Kidney (tissue), 14 donors: ENCODE data around the gene SMR3A. TPM values are rescaled to one million over a fixed set of nuclear protein-coding genes. Genes with fewer than 3 reads are reported as not detected.

Experiments used
- DNase-seq, 5 donors: peaks; one replicate each; pipeline ENCODE4 v3.0.0-alpha.2; 2013 to 2020
- FAIRE-seq: peaks from 2 replicates; lab custom pipeline; 2012; peaks lifted over from hg19 to GRCh38; lab: Jason Lieb, UNC
- H3K27ac ChIP-seq, 2 donors: one replicate each; pipeline ENCODE4 v1.7.0; 2013; ENCODE audit warnings: low read depth in 2 of 2, low read length in 2 of 2, inconsistent platforms in 1 of 2
- H3K27me3 ChIP-seq: one replicate; pipeline ENCODE4 v1.7.1; 2013; ENCODE audit warnings: low read length, inconsistent platforms; ENCODE audit not compliant: control insufficient read depth, insufficient read depth
- H3K36me3 ChIP-seq, 3 donors: one replicate each; pipeline versions ENCODE4 v1.7.0 to v1.7.1; 2013; ENCODE audit warnings: low read length in 3 of 3, control low read depth in 1 of 3, inconsistent platforms in 1 of 3; ENCODE audit not compliant: insufficient read depth in 3 of 3, control insufficient read depth in 2 of 3
- H3K4me1 ChIP-seq, 3 donors: one replicate each; pipeline versions ENCODE4 v1.7.0 to v1.7.1; 2013; ENCODE audit warnings: low read length in 3 of 3, inconsistent platforms in 1 of 3, low read depth in 1 of 3; ENCODE audit not compliant: control insufficient read depth in 2 of 3, insufficient read depth in 2 of 3
- H3K4me3 ChIP-seq, 3 donors: one replicate each; pipeline versions ENCODE4 v1.7.0 to v1.8.1; 2013; ENCODE audit warnings: low read length in 3 of 3, control low read depth in 1 of 3, inconsistent platforms in 1 of 3
- H3K9ac ChIP-seq, 3 donors: one replicate each; pipeline versions ENCODE4 v1.7.0 to v1.7.1; 2013; ENCODE audit warnings: low read length in 3 of 3, control low read depth in 1 of 3, inconsistent platforms in 1 of 3
- H3K9me3 ChIP-seq, 3 donors: one replicate each; pipeline versions ENCODE4 v1.7.0 to v1.7.1; 2013; ENCODE audit warnings: low read length in 3 of 3, control low read depth in 1 of 3, inconsistent platforms in 1 of 3; ENCODE audit not compliant: control insufficient read depth in 2 of 3, insufficient read depth in 1 of 3
- intact Hi-C: fragments of 100-400 bp; cut with DNase I; formaldehyde crosslinking; loops from one replicate; pipeline ENCODE4 v1.11.1; 2022
- polyA plus RNA-seq: library from polyadenylated mRNA; stranded (reverse); fragments of 350-450 nt; fragmentation: Illumina TruSeq; extraction: RNeasy Lipid Tissue Mini Kit (QIAGEN cat#74804); gene quantifications from one replicate; pipeline ENCODE4 v1.2.3, GENCODE V29; 2014; ENCODE audit warnings: low read depth, low replicate concordance; ENCODE audit not compliant: insufficient read depth
- total RNA-seq: library from RNA; stranded (reverse); fragmentation: NEBNext Ultra II Directional; extraction: Animal tissue kit (Norgen Biotek cat#: 25700); gene quantifications from one replicate; pipeline ENCODE4 v1.2.1, GENCODE V29; 2021
- TF ChIP-seq, protein P1 (sequence below): IDR thresholded peaks from 3 replicates; pipeline ENCODE4 v1.5.1; 2012; ENCODE audit warnings: mild to moderate bottlenecking, moderate library complexity, borderline replicate concordance; ENCODE audit not compliant: insufficient read depth; ENCODE audit errors: extremely low read depth
- donor health status: control.
- donor health status: control.
- donor health status: control.
- donor health status: control.
- donor health status: control.
- donor health status: DM: yes; HTN: yes; CAD: no.
- donor health status: Normal renal cell carcinoma (clear cell type).

The SMR3A gene
- total and polyA plus RNA-seq, 2 donors from 2014 or later, result not detected

- Histone ChIP-seq H3K27ac (no peak overlapping the region), H3K9ac (no peak overlapping the region), H3K27me3 (no peaks in the 10 kb centered on the region), H3K4me1 (no peaks in the 10 kb centered on the region), H3K36me3 (no peaks in the 10 kb centered on the region), H3K9me3 (no peaks in the 10 kb centered on the region), H3K4me3 (no peak overlapping the region)
- TF ChIP-seq, protein P1, sequence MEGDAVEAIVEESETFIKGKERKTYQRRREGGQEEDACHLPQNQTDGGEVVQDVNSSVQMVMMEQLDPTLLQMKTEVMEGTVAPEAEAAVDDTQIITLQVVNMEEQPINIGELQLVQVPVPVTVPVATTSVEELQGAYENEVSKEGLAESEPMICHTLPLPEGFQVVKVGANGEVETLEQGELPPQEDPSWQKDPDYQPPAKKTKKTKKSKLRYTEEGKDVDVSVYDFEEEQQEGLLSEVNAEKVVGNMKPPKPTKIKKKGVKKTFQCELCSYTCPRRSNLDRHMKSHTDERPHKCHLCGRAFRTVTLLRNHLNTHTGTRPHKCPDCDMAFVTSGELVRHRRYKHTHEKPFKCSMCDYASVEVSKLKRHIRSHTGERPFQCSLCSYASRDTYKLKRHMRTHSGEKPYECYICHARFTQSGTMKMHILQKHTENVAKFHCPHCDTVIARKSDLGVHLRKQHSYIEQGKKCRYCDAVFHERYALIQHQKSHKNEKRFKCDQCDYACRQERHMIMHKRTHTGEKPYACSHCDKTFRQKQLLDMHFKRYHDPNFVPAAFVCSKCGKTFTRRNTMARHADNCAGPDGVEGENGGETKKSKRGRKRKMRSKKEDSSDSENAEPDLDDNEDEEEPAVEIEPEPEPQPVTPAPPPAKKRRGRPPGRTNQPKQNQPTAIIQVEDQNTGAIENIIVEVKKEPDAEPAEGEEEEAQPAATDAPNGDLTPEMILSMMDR, result no peak
- FAIRE-seq (no peak), DNase-seq (no peak)
- intact Hi-C loops, result no loop called here
Observed at GRCh38 chr4:70326052-70326451, 34.5 kb upstream of the SMR3A start.

- H3K9me3 ChIP-seq, result no peaks in the 10 kb centered on the region
- no peak for FAIRE-seq
- no peak within 1 kb of the TSS for H3K4me3 ChIP-seq
- no peaks in the 10 kb centered on the region for H3K36me3 ChIP-seq
- no peak for DNase-seq
- H3K27me3 ChIP-seq, result no peaks in the 10 kb centered on the region
- intact Hi-C loops, result no loop called here
- H3K4me1 ChIP-seq, result no peaks in the 10 kb centered on the region
- H3K27ac ChIP-seq, result no peak within 1 kb of the TSS
- TF ChIP-seq, protein P1, result no peak
- no peak within 1 kb of the TSS for H3K9ac ChIP-seq
Observed at GRCh38 chr4:70334681-70335080, 25.9 kb upstream of the SMR3A start, which contains the start of gene CABS1. CABS1 (plus strand) TSS chr4:70334981; CDS start chr4:70335040, 59 bp downstream.

DNA sequence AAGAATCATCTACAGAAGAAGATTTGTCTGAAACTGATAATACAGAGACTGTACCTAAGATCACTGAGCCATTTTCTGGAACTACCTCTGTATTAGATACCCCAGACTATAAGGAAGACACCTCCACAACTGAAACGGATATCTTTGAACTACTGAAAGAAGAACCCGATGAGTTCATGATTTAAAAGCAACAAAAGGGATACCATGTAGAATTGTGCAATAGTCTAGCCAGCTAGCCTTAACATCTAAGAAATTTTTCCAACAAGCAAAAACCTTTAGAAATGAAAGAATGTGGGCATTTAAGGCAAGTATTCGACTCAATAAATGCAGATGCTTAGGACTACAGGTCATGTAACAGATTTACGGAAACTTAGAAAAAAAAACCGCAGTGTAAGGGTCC, 24.5 kb upstream of the SMR3A start:
- FAIRE-seq, result no peak
- H3K27me3 ChIP-seq, result no peaks in the 10 kb centered on the region
- intact Hi-C loops, result no loop called here

More for the DNA sequence above, 24.5 kb upstream of the SMR3A start:
- Histone ChIP-seq H3K9ac (no peak overlapping the region), H3K36me3 (no peaks in the 10 kb centered on the region), H3K9me3 (no peaks in the 10 kb centered on the region), H3K27ac (no peak overlapping the region), H3K4me1 (no peaks in the 10 kb centered on the region), H3K4me3 (no peak overlapping the region)
- no peak for DNase-seq
- TF ChIP-seq, protein P1, result no peak
